ENCODE data around the gene PAPLN. TPM values are rescaled to one million over a fixed set of nuclear protein-coding genes. Genes with fewer than 3 reads are reported as not detected.
A peak's percentile ranks its signal among the peaks of the same experiment; 100 is the strongest.

Gene PAPLN
- polyA plus RNA-seq, 4 donors: 17.0 to 32.8 (median 26.1) TPM

- DNase-seq (ENCODE audit: low read depth in 4 of 4, low spot score in 3 of 4): no peak
Measured at GRCh38 chr14:73231981-73232851, 5.1 kb upstream of the PAPLN start.

DNA sequence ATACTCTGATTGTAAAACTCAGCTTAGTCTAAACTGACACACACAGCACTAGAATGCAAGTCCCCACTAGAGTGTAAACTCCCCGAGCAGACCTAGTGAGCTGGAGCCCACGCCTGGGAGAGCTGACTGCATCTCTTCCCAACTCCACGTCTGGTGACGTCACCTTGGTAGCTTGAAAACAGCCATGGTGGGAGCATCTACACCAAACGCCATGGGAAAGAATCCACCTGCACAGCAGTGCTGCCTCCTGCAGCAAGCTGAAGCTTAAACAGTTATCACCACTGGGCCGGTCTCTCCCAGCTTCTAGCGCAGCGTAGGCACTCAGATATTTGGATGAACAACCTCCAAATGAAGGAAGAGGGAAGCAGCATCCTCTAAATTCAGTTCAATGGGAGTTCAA is 4.3 kb upstream of the PAPLN start:
- DNase-seq (ENCODE audit: low read depth in 4 of 4, low spot score in 3 of 4): no peak

GRCh38 chr14:73233564-73233963 is 3.7 kb upstream of the PAPLN start:
- DNase-seq (ENCODE audit: low read depth in 4 of 4, low spot score in 3 of 4): no peak

DNA sequence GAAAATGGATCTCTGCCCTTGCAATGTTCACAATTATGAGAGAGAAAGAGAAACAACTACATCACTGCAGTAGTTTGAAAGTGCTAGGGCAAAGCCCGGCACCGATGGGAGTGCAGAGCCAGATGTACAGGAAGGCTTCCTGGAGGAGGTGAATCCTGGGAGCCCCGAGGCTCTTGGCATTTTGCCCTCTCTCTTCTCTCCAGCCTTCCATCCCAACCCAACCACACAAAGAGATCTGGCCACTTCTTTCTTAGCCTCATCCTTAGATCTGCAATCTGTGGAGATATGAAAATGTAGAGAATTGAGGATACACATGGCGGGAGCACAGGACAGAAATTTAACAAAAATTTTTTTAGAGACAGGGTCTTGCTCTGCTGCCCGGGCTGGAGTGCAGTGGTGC is 3.3 kb upstream of the PAPLN start:
- DNase-seq (ENCODE audit: low read depth in 4 of 4, low spot score in 3 of 4): no peak

DNA sequence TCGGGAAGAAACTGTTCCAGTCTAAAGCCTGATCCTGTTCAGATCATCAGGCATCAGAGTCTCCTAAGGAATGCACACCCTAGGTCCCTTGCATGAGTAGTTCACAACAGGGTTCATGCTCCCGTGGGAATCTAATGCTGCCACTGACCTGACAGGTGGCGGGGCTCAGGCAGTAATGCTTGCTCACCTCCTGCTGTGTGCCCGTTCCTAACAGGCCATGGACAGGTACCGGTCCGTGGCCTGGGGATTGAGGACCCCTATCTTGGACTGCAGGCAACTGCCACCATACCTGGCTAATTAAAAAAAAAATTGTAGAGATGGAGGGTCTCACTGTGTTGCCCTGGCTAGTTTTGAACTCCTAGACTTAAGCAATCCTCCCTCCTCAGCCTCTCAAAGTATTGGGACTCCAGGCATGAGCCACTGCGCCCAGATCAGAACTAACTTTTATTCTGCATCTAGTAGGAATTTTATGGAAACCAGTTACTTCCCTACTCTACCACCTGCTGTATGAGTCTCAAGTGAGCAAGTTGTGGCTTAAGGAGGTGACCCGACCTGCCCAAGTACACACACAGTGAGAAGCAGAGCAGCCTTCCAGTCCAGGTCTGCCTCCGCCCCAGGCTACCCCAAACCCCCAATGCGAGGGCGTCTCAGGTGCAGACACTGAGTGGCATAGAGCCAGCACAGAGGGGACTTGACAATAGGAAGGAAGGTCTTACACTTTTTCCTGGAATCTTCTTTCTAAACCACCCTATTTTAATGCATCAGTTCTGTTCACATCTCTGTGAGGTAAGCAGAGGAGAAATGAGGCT is 2.5 kb upstream of the PAPLN start:
- DNase-seq (ENCODE audit: low read depth in 4 of 4, low spot score in 3 of 4): no peak

DNA sequence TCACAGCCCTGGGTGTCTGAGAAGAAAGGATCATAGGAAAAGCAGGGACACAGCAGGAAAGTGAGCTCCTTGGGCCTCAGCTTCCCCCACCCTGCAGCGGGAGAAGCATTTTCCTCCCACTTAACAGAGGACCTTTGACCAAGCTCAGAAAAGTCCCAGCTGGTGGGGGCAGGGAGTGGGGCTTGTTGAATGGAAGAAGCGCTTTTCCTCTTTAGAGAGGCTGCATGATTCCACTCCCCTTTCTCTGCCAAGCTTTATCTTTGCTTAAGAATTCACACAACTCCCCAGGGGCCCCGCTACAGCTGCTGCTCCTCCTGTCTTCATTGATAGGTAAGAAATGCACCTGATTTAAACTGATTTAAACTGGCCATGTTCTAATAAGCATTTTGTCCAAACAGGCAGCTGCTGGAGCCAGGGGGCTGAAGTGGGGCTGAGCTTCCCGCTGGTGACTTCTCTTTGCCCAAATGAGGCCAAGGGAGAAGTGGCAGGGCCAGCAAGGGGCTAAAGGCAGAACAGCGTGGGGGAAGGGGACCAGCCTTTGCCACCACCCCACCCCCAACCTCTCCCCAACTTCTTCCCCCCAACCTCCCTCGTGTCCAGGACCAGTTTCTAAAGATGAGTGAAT is 1.7 kb upstream of the PAPLN start:
- DNase-seq (ENCODE audit: low read depth in 4 of 4, low spot score in 3 of 4): peak in 1 of 4 donors; percentile 63

GRCh38 chr14:73236157-73236556 is 1.1 kb upstream of the PAPLN start:
- DNase-seq (ENCODE audit: low read depth in 4 of 4, low spot score in 3 of 4): no peak

DNA sequence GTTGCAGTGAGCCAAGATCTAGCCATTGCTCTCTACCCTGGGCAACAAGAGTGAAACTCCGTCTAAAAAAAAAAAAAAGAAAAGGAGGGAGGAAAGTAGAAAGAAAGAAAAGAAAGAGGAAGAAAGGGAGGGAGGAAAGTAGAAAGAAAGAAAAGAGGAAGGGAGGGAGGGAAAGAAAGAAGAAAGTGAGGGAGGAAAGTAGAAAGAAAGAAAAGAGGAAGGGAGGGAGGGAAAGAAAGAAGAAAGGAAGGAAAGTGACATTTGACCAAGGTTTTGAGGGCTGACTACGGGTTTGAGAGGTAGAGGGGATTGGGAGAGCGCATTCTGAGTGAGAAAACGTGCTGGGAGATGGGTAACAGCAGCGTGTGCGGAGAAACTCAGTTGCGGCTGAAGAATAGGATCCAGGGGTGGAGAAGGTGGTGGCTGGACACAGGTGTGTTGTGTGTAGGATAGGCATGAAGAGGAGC is 521 bp upstream of the PAPLN start:
- DNase-seq (ENCODE audit: low read depth in 4 of 4, low spot score in 3 of 4): no peak

- no peak for DNase-seq (ENCODE audit: low read depth in 4 of 4, low spot score in 3 of 4)
Measured at GRCh38 chr14:73237786-73238423, 599 bp downstream of the PAPLN start.

GRCh38 chr14:73238424-73238852 is 1.1 kb downstream of the PAPLN start:
- DNase-seq (ENCODE audit: low read depth in 4 of 4, low spot score in 3 of 4): no peak

GRCh38 chr14:73238941-73239340 is 1.6 kb downstream of the PAPLN start:
- DNase-seq (ENCODE audit: low read depth in 4 of 4, low spot score in 3 of 4): no peak

- DNase-seq (ENCODE audit: low read depth in 4 of 4, low spot score in 3 of 4): no peak
Measured at GRCh38 chr14:73239393-73240241, 2.3 kb downstream of the PAPLN start.

- DNase-seq (ENCODE audit: low read depth in 4 of 4, low spot score in 3 of 4): no peak
Measured at GRCh38 chr14:73240816-73241480, 3.6 kb downstream of the PAPLN start.

DNA sequence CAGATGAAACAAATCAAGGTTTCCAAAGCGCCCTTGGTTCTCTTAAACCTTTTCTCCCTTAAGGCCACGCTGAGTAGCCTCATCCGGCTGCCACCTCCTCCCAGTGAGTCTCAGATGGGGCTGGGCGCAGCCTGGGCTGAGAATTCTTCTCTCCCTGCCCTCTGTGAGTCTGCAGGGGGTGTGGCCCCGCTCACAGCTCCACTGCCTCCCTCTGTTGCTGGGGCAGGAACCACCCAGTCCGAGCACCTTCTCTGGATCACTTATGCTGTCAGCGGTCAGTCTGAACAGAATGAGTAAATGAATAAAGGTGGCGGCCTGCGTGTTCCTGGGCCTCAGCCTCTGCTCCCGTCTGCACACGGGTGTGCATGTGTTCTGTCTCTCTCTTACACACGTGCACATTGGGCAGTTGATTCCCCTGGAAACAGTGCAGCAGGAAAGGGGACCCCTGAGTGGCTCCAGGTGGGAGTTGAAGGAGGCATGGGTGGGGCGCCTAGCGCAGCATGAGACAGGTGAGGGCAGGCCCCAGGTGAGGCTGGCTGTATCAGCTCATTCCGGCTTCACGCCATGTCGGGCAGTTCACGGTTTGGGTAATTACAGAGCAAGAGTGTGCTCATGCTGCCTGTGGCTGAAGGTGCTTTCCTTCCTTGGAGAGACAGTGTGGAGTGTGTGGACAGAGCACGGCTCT is 4.3 kb downstream of the PAPLN start:
- DNase-seq (ENCODE audit: low read depth in 4 of 4, low spot score in 3 of 4): no peak

- DNase-seq (ENCODE audit: low read depth in 4 of 4, low spot score in 3 of 4): no peak
Measured at GRCh38 chr14:73242357-73242901, 5.1 kb downstream of the PAPLN start.

GRCh38 chr14:73243341-73243740 is 6.0 kb downstream of the PAPLN start:
- no peak for DNase-seq (ENCODE audit: low read depth in 4 of 4, low spot score in 3 of 4)

DNA sequence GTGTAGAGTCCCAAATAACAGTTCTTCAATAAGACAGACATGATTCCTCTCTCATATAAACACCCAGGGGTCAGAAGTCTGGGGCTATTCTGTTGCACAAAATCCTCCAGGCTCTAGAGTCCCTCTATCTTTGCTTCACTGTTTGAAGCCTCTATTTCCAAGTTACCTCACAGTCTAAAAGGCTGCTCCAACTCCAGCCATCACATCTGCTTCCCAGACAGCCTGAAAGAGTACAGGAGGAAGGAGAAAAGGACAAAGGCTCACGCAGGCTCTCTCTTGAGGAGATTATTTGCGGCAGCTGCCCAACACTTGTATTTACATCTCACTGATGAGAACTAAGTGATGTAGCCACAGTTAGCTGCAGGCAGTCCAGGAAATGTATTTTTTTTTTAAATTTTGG is 6.4 kb downstream of the PAPLN start:
- no peak for DNase-seq (ENCODE audit: low read depth in 4 of 4, low spot score in 3 of 4)

GRCh38 chr14:73244541-73245290 is 7.4 kb downstream of the PAPLN start:
- no peak for DNase-seq (ENCODE audit: low read depth in 4 of 4, low spot score in 3 of 4)

All from left renal pelvis (tissue), 4 donors.